Astrocyte (in vitro differentiated cells and primary cell): ENCODE data around the gene LRMDA. TPM values are rescaled to one million over a fixed set of nuclear protein-coding genes. Genes with fewer than 3 reads are reported as not detected.

ENCODE experiments used
- DNase-seq: peaks from one replicate; pipeline ENCODE4 v3.0.0-alpha.2; 2010; ENCODE audit warnings: low read depth
- FAIRE-seq: peaks from 2 replicates; lab custom pipeline; 2011; peaks lifted over from hg19 to GRCh38; lab: Jason Lieb, UNC
- H2AFZ ChIP-seq: 2 replicates; pipeline ENCODE4 v1.6.0; 2012; ENCODE audit warnings: low read depth, low read length, inconsistent platforms
- H3K27ac ChIP-seq: 2 replicates; pipeline ENCODE4 v1.5.1; 2011; ENCODE audit warnings: low read depth, low read length, inconsistent platforms
- H3K27me3 ChIP-seq: 2 replicates; pipeline ENCODE4 v1.6.0; 2011; ENCODE audit warnings: low read length, inconsistent platforms; ENCODE audit not compliant: insufficient read depth
- H3K36me3 ChIP-seq: 2 replicates; pipeline ENCODE4 v1.5.1; 2011; ENCODE audit warnings: low read length, inconsistent platforms; ENCODE audit not compliant: insufficient read depth
- H3K4me1 ChIP-seq: 2 replicates; pipeline ENCODE4 v1.5.1; 2011; ENCODE audit warnings: low read length, inconsistent platforms; ENCODE audit not compliant: insufficient read depth
- H3K4me2 ChIP-seq: 2 replicates; pipeline ENCODE4 v1.6.0; 2012; ENCODE audit warnings: low read length, inconsistent platforms
- H3K4me3 ChIP-seq: 2 replicates; pipeline ENCODE4 v1.5.1; 2011; ENCODE audit warnings: low read depth, mild to moderate bottlenecking, low read length, inconsistent platforms; ENCODE audit not compliant: insufficient read depth
- H3K79me2 ChIP-seq: 2 replicates; pipeline ENCODE4 v1.6.0; 2012; ENCODE audit warnings: mild to moderate bottlenecking, low read length, inconsistent platforms; ENCODE audit not compliant: insufficient read depth
- H3K9ac ChIP-seq: 2 replicates; pipeline ENCODE4 v1.6.0; 2012; ENCODE audit warnings: mild to moderate bottlenecking, low read length, inconsistent platforms
- H3K9me3 ChIP-seq: 2 replicates; pipeline ENCODE4 v1.5.1; 2012; ENCODE audit warnings: low read depth, mild to moderate bottlenecking, low read length, inconsistent platforms; ENCODE audit not compliant: insufficient read depth
- H4K20me1 ChIP-seq: 2 replicates; pipeline ENCODE4 v1.6.0; 2012; ENCODE audit warnings: low read length, inconsistent platforms; ENCODE audit not compliant: insufficient read depth
- H3K27ac Mint-ChIP-seq: one replicate; pipeline ENCODE4 v1.8.0; 2021; ENCODE audit warnings: mild to moderate bottlenecking, mixed read lengths; ENCODE audit not compliant: unreplicated experiment
- H3K27me3 Mint-ChIP-seq: one replicate; pipeline ENCODE4 v1.8.0; 2021; ENCODE audit warnings: low read depth, mixed read lengths; ENCODE audit not compliant: unreplicated experiment
- H3K36me3 Mint-ChIP-seq: one replicate; pipeline ENCODE4 v1.8.0; 2021; ENCODE audit warnings: low read depth, mixed read lengths; ENCODE audit not compliant: unreplicated experiment
- H3K4me1 Mint-ChIP-seq: one replicate; pipeline ENCODE4 v1.8.0; 2021; ENCODE audit warnings: low read depth, mixed read lengths; ENCODE audit not compliant: unreplicated experiment
- H3K4me3 Mint-ChIP-seq: one replicate; pipeline ENCODE4 v1.8.0; 2021; ENCODE audit warnings: mild to moderate bottlenecking, moderate library complexity, mixed read lengths; ENCODE audit not compliant: unreplicated experiment
- H3K9me3 Mint-ChIP-seq: one replicate; pipeline ENCODE4 v1.8.0; 2021; ENCODE audit warnings: mild to moderate bottlenecking, mixed read lengths; ENCODE audit not compliant: unreplicated experiment
- EZH2 ChIP-seq: IDR thresholded peaks from 2 replicates; pipeline ENCODE4 v1.6.1; 2012; ENCODE audit warnings: mild to moderate bottlenecking, low read length, inconsistent platforms; ENCODE audit not compliant: insufficient read depth
- total RNA-seq: library from RNA; stranded (reverse); gene quantifications from 2 replicates; pipeline ENCODE4 v1.2.1, GENCODE V29; 2021
- TF ChIP-seq, protein P1 (sequence below): IDR thresholded peaks from 2 replicates; pipeline ENCODE4 v1.5.1; 2011; ENCODE audit warnings: low read depth, mild to moderate bottlenecking, inconsistent platforms, low read length, moderate library complexity; ENCODE audit not compliant: insufficient read depth

Gene LRMDA
- total RNA-seq, 1 donor from 2014 or later, result 2.7 TPM

GRCh38 chr10:76354921-76355320 is 923.5 kb downstream of the LRMDA start:
- H3K36me3 Mint-ChIP-seq, result no peaks in the 10 kb centered on the region
- H3K27ac ChIP-seq, result no peak overlapping the region
- H3K79me2 ChIP-seq, result no peaks in the 10 kb centered on the region
- peaks cover 2% of the 10 kb centered on the region for H3K9me3 Mint-ChIP-seq
- no peak overlapping the region for H3K27ac Mint-ChIP-seq
- H3K9ac ChIP-seq, result no peak overlapping the region
- no peak overlapping the region for H3K4me3 ChIP-seq
- H4K20me1 ChIP-seq, result no peaks in the 10 kb centered on the region
- FAIRE-seq (no peak), DNase-seq (no peak)
- TF ChIP-seq, protein P1, sequence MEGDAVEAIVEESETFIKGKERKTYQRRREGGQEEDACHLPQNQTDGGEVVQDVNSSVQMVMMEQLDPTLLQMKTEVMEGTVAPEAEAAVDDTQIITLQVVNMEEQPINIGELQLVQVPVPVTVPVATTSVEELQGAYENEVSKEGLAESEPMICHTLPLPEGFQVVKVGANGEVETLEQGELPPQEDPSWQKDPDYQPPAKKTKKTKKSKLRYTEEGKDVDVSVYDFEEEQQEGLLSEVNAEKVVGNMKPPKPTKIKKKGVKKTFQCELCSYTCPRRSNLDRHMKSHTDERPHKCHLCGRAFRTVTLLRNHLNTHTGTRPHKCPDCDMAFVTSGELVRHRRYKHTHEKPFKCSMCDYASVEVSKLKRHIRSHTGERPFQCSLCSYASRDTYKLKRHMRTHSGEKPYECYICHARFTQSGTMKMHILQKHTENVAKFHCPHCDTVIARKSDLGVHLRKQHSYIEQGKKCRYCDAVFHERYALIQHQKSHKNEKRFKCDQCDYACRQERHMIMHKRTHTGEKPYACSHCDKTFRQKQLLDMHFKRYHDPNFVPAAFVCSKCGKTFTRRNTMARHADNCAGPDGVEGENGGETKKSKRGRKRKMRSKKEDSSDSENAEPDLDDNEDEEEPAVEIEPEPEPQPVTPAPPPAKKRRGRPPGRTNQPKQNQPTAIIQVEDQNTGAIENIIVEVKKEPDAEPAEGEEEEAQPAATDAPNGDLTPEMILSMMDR, result no peak
- TF ChIP-seq EZH2, result no peak
- no peaks in the 10 kb centered on the region for H3K36me3 ChIP-seq
- no peaks in the 10 kb centered on the region for H3K27me3 Mint-ChIP-seq
- H3K4me2 ChIP-seq, result no peak overlapping the region
- no peak overlapping the region for H2AFZ ChIP-seq
- no peaks in the 10 kb centered on the region for H3K9me3 ChIP-seq
- H3K4me1 Mint-ChIP-seq, result peaks cover 32% of the 10 kb centered on the region
- H3K27me3 ChIP-seq, result no peaks in the 10 kb centered on the region
- H3K4me3 Mint-ChIP-seq, result no peak overlapping the region
- peaks cover 12% of the 10 kb centered on the region for H3K4me1 ChIP-seq

DNA sequence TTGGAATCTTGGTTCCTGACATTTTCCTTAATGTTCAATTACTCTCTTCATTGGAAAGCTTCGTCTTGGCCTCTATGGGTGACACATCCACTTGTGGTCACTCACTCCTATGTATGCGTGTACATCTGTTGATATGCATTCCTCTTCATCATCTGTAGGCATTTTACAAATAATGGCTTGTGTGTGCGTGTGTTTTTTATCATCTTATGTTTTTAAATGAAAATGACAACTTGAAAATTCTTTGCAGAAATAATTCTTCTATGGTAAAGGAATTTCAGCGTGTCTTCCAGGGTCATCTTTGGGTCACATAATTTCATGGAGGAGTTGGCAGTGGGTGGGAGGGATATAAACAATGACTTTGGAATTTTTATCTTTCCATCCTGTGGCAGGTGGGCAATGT is 925.1 kb downstream of the LRMDA start:
- peaks cover 25% of the 10 kb centered on the region for H3K4me1 Mint-ChIP-seq
- FAIRE-seq (no peak), DNase-seq (peak; percentile 57)
- Histone ChIP-seq H4K20me1 (no peaks in the 10 kb centered on the region), H3K36me3 (no peaks in the 10 kb centered on the region), H3K9me3 (no peaks in the 10 kb centered on the region), H3K9ac (no peak overlapping the region), H3K4me1 (peaks cover 12% of the 10 kb centered on the region), H3K27ac (no peak overlapping the region), H3K79me2 (no peaks in the 10 kb centered on the region), H3K4me2 (no peak overlapping the region), H3K27me3 (no peaks in the 10 kb centered on the region), H3K4me3 (no peak overlapping the region), H2AFZ (no peak overlapping the region)
- H3K27me3 Mint-ChIP-seq, result no peaks in the 10 kb centered on the region
- no peaks in the 10 kb centered on the region for H3K36me3 Mint-ChIP-seq
- H3K4me3 Mint-ChIP-seq, result no peak overlapping the region
- no peaks in the 10 kb centered on the region for H3K9me3 Mint-ChIP-seq
- no peak for TF ChIP-seq EZH2
- TF ChIP-seq, protein P1, result no peak
- H3K27ac Mint-ChIP-seq, result no peak overlapping the region

- Histone ChIP-seq H3K27ac (no peak overlapping the region), H4K20me1 (no peaks in the 10 kb centered on the region), H3K27me3 (no peaks in the 10 kb centered on the region), H3K4me1 (peaks cover 2% of the 10 kb centered on the region), H3K9ac (no peak overlapping the region), H3K4me3 (no peak overlapping the region), H2AFZ (no peak overlapping the region), H3K79me2 (no peaks in the 10 kb centered on the region), H3K36me3 (no peaks in the 10 kb centered on the region), H3K4me2 (no peak overlapping the region), H3K9me3 (no peaks in the 10 kb centered on the region)
- H3K27ac Mint-ChIP-seq, result no peak overlapping the region
- no peak for TF ChIP-seq EZH2
- TF ChIP-seq, protein P1, result no peak
- peaks cover 15% of the 10 kb centered on the region for H3K4me1 Mint-ChIP-seq
- no peaks in the 10 kb centered on the region for H3K36me3 Mint-ChIP-seq
- DNase-seq, result no peak
- no peak for FAIRE-seq
- H3K4me3 Mint-ChIP-seq, result no peak overlapping the region
- H3K27me3 Mint-ChIP-seq, result no peaks in the 10 kb centered on the region
- H3K9me3 Mint-ChIP-seq, result no peaks in the 10 kb centered on the region
Measured at GRCh38 chr10:76357726-76358415, 926.4 kb downstream of the LRMDA start.
